Measurements from ENCODE around the gene CCDC51.

- no peak for TF ChIP-seq CTCF (IDR thresholded peaks at IDR 0.05)
- no peak for TF ChIP-seq POLR2A (IDR thresholded peaks at IDR 0.05)
- no peak for TF ChIP-seq POLR2AphosphoS5 (IDR thresholded peaks at IDR 0.05)
Measured at GRCh38 chr3:48423241-48423882, 16.6 kb downstream of the CCDC51 start.

Data from suprapubic skin (tissue), 4 donors.